Esophagus muscularis mucosa (tissue), 3 donors: ENCODE measurements around the gene TSFM.

Experiments
- POLR2A ChIP-seq: fragments of 450-650 bp; IDR thresholded peaks from one replicate; pipeline ENCODE4 v1.6.1; 2017; ENCODE audit warnings: antibody characterized with exemption, moderate library complexity, mild to moderate bottlenecking, low read depth
- TF ChIP-seq, protein P1 (sequence below), 3 experiments: fragments of 200-600 bp in 2 of 3; fragments of 450-650 bp in 1 of 3; sonication (generic) in 2 of 3; IDR thresholded peaks; one replicate each; pipeline ENCODE4 v1.5.1; 2017 to 2019; ENCODE audit warnings: antibody characterized with exemption in 3 of 3, mild to moderate bottlenecking in 2 of 3, moderate library complexity in 1 of 3

DNA sequence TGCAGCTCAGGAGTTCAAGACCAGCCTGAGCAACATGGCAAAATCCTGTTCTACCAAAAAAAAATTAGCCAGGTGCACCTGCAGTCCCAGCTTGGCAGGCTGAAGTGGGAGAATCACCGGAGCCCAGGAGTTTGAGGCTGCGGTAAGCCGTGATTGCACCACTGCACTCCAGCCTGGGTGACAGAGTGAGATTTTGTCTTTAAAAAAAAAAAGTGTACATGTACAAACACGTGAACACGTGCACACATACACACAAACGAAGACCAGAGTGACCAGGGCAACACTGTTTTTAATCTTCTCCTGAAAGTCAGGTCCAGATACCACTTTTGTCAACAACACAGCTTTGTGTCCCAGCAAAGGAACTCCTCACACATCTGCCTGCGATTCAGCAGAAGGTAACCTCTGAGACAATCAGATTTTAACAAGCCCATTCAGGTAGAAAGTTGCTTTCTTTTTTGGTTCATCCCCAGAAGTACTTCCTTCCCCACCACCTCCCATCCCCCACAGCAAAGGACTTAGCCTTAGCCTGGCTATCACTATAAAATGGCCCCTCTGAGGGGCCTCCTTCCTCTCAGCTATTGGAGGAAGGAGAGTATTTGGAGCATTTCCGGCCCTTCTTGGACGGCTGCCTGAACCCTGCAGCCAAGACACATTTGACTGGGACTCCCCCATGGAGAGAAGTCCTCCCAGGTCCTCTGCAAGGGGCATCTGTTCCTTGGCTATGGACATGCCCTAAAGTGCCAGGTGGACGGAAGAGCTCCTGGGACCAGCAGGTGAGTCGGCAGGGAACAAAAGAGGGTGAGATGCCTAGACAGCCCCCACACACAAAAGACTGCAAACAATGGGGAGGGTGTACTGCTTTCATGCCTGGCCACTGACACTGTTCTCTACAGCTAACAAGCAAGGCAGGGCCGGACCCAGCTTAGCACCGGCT is 54.1 kb downstream of the TSFM start:
- no peak for TF ChIP-seq POLR2A
- TF ChIP-seq, protein P1, sequence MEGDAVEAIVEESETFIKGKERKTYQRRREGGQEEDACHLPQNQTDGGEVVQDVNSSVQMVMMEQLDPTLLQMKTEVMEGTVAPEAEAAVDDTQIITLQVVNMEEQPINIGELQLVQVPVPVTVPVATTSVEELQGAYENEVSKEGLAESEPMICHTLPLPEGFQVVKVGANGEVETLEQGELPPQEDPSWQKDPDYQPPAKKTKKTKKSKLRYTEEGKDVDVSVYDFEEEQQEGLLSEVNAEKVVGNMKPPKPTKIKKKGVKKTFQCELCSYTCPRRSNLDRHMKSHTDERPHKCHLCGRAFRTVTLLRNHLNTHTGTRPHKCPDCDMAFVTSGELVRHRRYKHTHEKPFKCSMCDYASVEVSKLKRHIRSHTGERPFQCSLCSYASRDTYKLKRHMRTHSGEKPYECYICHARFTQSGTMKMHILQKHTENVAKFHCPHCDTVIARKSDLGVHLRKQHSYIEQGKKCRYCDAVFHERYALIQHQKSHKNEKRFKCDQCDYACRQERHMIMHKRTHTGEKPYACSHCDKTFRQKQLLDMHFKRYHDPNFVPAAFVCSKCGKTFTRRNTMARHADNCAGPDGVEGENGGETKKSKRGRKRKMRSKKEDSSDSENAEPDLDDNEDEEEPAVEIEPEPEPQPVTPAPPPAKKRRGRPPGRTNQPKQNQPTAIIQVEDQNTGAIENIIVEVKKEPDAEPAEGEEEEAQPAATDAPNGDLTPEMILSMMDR (IDR thresholded peaks at IDR 0.05), result no peak
